ENCODE measurements around the gene DMD.

DNA sequence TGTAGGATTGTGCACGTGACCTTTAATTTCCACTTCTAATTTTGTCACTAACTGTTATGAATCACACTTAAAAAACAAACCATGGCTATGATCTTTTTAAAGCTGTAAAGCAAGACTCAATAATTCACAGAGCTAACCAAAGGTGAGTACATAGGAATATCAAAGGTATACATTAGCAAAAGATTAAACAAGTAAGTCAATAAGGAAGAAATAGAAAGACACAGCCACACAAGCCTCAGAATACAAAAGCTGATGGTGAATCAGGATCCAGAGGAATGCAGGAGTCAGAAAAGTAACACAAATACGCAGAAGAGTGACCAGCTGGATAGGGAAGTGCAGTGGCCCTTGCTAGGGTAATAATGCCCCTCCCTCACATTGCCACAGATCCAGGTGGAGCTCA, 943.6 kb downstream of the DMD start:
- no peak for TF ChIP-seq EZH2 (IDR thresholded peaks at IDR 0.05)
- TF ChIP-seq, protein P1, sequence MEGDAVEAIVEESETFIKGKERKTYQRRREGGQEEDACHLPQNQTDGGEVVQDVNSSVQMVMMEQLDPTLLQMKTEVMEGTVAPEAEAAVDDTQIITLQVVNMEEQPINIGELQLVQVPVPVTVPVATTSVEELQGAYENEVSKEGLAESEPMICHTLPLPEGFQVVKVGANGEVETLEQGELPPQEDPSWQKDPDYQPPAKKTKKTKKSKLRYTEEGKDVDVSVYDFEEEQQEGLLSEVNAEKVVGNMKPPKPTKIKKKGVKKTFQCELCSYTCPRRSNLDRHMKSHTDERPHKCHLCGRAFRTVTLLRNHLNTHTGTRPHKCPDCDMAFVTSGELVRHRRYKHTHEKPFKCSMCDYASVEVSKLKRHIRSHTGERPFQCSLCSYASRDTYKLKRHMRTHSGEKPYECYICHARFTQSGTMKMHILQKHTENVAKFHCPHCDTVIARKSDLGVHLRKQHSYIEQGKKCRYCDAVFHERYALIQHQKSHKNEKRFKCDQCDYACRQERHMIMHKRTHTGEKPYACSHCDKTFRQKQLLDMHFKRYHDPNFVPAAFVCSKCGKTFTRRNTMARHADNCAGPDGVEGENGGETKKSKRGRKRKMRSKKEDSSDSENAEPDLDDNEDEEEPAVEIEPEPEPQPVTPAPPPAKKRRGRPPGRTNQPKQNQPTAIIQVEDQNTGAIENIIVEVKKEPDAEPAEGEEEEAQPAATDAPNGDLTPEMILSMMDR (IDR thresholded peaks at IDR 0.05), result no peak
- no peak for TF ChIP-seq EZH2phosphoT487 (IDR thresholded peaks at IDR 0.05)

Measured in neural progenitor cell (in vitro differentiated cells).